Hippocampal formation (tissue), 2 donors: Measurements from ENCODE around the gene OLA1.
"Not testable (repeated sequence)": the region's sequence is repeated elsewhere in the genome, so short reads cannot be mapped to it uniquely, and the experiment has no call there.

Experiments used
- DNase-seq, 2 donors: peaks; one replicate each; lab custom pipeline; 2025; lab: John Stamatoyannopoulos, UW

OLA1 gene

DNA sequence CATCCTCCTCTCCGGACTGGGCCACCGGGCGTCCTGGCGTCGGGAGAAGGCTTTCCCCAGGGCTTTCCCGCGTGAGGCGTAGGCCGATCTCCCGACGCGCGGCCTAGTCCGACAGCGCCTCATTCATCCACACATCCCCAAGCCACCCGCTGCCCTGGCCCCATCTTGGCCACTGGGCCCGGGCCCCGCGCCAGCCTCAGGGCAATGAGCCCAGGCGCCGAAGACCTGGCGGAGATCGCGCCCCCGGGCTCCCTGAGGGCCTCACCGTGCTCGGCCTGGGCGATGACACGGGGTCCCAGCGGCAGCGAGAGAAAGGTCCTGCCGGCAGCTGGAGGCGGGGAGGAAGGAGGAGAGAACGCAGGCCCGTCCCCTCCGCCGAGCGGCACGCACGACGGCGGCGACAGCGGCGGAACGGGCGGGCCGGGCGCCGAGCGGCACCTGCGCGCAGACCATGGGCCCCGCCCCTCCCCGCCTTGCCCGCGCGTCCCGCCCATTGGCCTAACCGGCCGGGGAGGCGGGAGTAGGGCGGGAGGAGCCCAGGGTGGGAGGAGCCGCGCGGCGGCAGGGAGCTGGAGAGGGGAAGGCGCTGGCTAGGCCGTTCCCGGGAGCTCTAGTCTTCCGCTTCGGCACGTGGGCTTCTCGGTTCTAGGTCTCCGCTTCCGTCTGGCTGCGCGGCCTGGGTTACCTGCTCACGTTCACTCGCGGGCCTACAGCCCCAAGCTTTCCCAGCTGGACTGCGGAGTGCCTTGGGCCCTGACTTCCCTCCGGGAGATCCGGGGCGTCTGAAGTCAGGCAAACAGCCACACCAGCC, at the start of gene OLA1:
OLA1 (minus strand) TSS at position 346 of the 811 bp plus-strand sequence. CDS start 1,717 bp downstream, outside the sequence.
- peak; percentile 87 to 92 for DNase-seq

DNA sequence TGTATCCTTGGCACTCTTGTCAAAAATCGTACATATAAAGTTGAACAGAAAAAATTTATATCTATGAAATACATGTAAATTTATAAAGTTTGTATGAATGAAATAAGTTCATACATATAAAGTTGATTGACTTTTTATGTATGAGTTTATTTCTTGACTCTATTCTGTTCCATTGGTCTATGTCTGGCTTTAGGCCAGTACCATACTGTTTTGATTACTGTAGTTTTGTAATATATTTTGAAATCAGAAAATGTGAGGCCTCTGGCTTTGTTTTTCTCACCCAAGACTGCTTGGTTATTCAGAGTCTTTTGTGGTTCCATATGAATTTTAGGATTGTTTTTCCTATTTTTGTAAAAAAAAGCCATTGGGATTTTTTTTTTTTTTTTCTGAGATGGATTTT, 44.6 kb upstream of the OLA1 start:
- DNase-seq, result no peak

DNA sequence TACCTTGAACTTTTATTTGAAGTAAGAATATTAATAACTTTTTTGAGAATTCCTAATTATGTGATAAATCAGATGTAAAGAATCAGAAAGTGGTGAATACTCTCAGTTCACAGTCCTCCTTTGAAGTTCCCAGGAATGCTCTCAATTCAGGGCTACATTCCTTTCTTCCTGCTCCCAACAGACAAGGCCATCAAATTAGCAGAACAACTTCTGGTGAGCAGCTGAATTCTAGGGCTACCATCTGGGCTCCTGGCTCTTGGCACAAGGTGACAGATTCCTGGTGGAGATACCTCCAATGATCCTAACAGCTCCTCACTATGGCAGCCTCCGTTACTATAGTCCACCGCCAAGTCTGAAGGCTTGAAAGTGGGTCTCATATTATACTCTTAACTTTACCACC, 37.8 kb upstream of the OLA1 start:
- no peak for DNase-seq

DNA sequence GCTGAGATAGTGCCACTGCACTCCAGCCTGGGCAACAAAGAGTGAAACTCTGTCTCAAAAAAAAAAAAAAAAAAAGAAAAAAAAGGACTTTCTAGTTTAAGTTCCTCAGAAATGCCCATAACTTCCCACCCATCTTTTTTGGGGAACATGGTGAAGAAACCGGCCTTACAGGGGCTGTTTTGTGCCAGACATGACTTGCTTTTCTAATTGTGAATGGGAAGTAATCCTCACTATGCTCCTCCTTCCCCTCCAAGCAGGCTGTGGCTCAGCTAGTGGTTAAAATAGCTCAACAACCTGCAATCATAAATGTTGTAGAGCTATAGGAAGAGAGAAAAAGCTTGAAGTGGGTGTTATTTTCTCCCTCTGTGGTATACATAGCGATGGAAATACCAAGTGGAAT, 34.1 kb upstream of the OLA1 start:
- DNase-seq, result no peak

DNA sequence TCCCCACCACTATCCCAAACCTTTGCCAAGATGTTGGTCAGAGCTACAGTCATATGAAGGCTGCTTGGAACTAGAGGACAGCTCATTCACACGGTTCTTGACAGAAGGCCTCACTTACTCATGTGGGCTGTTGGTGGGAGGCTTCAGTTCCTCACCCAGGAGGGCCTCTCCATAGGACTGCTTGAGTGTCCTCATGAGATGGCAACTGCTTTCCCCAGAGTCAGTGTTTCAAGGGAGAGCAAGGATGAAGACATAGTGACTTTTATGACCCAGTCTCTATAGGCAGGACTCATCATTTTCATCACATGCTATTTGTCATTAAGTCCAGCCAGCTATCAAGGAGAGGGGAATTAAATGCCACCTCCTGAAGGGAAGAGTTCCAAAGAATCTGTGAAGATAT, 33.4 kb upstream of the OLA1 start:
- DNase-seq, result no peak

GRCh38 chr2:174280596-174280995, 32.3 kb upstream of the OLA1 start:
- DNase-seq, result no peak

DNA sequence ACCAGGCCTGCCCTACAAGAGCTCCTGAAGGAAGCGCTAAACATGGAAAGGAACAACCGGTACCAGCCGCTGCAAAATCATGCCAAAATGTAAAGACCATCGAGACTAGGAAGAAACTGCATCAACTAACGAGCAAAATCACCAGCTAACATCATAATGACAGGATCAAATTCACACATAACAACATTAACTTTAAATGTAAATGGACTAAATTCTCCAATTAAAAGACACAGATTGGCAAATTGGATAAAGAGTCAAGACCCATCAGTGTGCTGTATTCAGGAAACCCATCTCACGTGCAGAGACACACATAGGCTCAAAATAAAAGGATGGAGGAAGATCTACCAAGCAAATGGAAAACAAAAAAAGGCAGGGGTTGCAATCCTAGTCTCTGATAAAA, 21.9 kb upstream of the OLA1 start:
- DNase-seq, result not testable (repeated sequence)

- DNase-seq, result no peak
These were observed 18.0 kb upstream of the OLA1 start for GRCh38 chr2:174266288-174266687.

- no peak for DNase-seq
These were observed 15.7 kb upstream of the OLA1 start for GRCh38 chr2:174263997-174264396.

DNA sequence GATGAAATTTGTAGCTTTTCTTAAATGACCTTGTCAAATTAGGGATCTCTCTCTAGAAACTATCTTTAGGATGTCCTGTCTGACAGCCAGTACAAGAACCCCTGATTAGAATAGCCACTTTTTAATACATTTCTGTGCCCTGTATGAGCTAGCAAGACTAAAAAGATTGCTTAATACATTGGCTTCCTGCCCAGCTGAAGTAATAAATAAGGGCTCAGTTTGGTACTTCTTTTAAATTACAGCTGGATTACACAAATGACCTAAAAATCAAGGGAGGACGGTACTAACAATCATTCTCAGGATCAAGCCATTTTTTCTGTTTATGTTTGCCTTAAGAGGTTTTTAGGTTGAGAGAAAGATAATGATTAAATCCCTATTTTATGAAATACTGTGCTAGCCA, 11.6 kb upstream of the OLA1 start:
- DNase-seq, result no peak

GRCh38 chr2:174254267-174254666, 5.9 kb upstream of the OLA1 start:
- no peak for DNase-seq

- DNase-seq, result no peak
These were observed 763 bp upstream of the OLA1 start for GRCh38 chr2:174248998-174249592.

- no peak for DNase-seq
These were observed 702 bp downstream of the OLA1 start for GRCh38 chr2:174247474-174248186.

GRCh38 chr2:174246944-174247381, 1.4 kb downstream of the OLA1 start:
- DNase-seq, result no peak

- DNase-seq, result not testable (repeated sequence)
These were observed 2.7 kb downstream of the OLA1 start for GRCh38 chr2:174245628-174246027.

DNA sequence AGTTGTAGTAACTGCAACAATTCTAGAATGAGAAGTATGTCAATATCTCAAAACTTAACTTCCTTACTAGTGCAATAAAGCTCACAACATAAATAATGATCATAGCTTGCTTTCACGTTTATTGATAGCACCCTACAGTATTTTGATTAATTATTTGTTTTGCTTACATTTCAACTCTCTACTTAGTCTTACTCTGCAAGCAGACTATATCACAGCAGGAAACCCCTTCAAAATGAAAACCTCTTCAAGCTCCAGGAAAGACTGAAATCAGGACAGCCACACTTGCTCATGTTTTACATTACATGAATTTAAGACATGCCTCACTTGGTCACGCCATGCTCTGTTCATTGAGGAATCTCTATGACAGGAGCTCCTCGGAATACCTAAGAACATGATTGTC, 3.3 kb downstream of the OLA1 start:
- DNase-seq, result no peak

- no peak for DNase-seq
These were observed 4.5 kb downstream of the OLA1 start for GRCh38 chr2:174243812-174244211.

- DNase-seq, result no peak
These were observed 8.2 kb downstream of the OLA1 start for GRCh38 chr2:174240097-174240496.

- no peak for DNase-seq
These were observed 11.9 kb downstream of the OLA1 start for GRCh38 chr2:174236429-174236828.

DNA sequence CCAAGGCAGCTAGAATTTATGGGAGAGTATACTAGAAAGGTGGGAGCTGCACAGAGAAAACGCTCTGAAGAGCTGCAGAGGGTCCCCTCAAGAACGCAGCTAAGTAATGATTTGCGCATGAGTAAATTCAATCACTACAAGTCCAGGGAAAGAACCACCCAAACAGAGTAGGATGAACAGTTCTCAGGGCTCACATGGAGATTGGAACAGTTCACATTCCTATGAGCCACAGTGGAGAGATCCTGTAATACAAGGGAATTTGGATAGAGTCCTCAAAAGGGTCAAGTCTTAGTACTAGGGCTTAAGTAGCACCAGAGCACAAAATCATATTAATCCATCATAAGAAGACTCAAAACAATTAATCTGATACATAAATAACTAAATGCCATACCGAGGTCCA, 12.7 kb downstream of the OLA1 start:
- DNase-seq, result no peak

DNA sequence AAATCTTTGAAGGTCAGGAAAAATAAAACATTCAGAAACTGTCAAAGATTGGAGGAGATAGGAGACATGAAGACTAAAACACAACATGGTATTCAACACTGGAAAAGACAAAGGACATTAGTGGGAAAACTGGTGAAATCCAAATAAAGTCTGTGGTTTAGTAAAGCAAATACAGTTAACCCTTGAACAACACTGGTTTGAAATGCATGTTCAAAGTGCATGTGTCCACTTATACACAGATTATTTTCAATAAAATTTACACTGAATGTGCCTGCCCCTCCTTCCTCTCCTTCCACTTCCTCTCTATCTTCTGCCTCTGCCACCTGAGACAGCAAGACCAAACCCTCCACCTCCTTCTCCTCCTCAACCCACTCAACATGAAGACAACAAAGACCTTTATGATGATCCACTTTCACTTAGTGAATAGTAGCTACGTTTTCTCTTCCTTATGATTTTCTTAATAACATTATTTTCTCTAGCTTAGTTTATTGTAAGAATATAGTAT, 14.5 kb downstream of the OLA1 start:
- DNase-seq, result no peak

DNA sequence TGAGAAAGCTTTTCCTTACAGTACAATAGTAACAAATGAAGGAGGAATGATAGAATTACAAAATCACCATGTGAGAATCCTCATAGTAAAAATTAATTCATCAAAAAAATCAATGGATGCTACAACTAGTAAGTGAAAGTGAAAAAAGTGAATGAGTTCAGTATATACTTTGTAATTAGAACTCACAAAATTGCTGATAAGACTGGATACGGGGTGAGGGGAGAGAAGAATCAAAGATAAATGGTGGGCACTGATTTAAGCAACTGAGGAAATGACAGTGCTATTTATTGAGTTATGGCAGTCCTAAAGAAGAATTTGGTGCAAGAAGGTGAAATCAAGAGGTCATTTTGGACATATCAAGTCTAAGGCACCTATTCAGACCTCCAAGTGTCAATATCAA, 20.6 kb downstream of the OLA1 start:
- DNase-seq, result no peak
